ENCODE results near the gene OSBPL3. TPM values are rescaled to one million over a fixed set of nuclear protein-coding genes. Genes with fewer than 3 reads are reported as not detected.
A peak's percentile ranks its signal among the peaks of the same experiment; 100 is the strongest.

Gene OSBPL3
- total RNA-seq, 1 donor: 30.8 TPM

DNA sequence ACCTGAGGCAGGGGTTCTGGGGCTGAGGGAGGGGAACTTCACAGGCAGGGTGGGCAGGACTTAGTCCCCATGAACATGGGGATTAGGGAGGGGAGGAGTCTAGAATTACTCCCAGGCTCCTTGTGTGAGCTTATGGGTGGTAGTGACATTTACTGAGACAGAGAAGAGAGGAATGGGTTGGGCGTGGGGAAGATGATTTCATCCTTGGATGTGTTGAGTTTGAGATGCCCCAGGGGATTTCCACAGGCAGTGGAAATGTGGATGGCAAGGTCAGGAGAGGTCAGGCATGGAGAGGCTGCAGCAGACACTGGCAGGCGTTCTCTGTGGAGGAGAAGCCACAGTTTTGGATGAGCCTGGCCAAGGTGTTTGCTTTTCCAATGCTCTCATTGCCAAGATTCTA is 196.3 kb downstream of the OSBPL3 start:
- Histone ChIP-seq H3K4me2 (ENCODE audit: insufficient read depth, low read length) (no peak overlapping the region), H3K79me2 (ENCODE audit: insufficient read depth, low read length) (no peaks in the 10 kb centered on the region), H3K4me1 (ENCODE audit: insufficient read depth, low read length) (peaks cover 27% of the 10 kb centered on the region), H3K9me3 (ENCODE audit: low read depth, low read length) (no peaks in the 10 kb centered on the region), H3K4me3 (ENCODE audit: insufficient read depth, low read length) (no peak overlapping the region), H3K36me3 (ENCODE audit: insufficient read depth, low read length) (no peaks in the 10 kb centered on the region), H2AFZ (ENCODE audit: low read length) (no peak overlapping the region), H3K27me3 (ENCODE audit: insufficient read depth, low read length) (no peaks in the 10 kb centered on the region), H3K27ac (ENCODE audit: low read depth, low read length) (no peak overlapping the region), H4K20me1 (ENCODE audit: insufficient read depth, low read length) (no peaks in the 10 kb centered on the region)
- peak; percentile 48 for DNase-seq (ENCODE audit: insufficient read length, low spot score, missing footprints)
- no peak for TF ChIP-seq CTCF (IDR thresholded peaks at IDR 0.05; ENCODE audit: extremely low read depth, low read depth, low read length)

DNA sequence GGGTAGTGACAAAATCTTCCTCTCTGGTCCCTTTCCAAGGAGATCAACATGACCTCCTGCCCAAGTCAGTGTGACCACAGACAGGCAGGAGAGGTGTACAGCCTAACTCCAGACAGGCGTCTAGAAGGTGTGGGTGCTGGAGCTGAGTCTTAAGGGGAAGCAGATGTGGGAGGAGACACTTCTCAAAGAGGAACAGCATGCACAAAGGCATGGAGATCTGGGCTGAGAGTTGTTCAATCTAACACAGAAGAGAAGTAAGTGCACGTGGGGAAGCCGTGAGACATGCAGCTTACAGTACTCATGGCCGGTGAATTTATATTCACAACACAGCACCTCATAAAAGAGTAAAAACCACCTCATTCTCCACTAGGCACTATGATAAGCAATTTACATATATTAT is 198.9 kb downstream of the OSBPL3 start:
- H2AFZ ChIP-seq (ENCODE audit: low read length): no peak overlapping the region
- no peaks in the 10 kb centered on the region for H4K20me1 ChIP-seq (ENCODE audit: insufficient read depth, low read length)
- no peak for TF ChIP-seq CTCF (IDR thresholded peaks at IDR 0.05; ENCODE audit: extremely low read depth, low read depth, low read length)
- no peak overlapping the region for H3K4me2 ChIP-seq (ENCODE audit: insufficient read depth, low read length)
- H3K9me3 ChIP-seq (ENCODE audit: low read depth, low read length): no peaks in the 10 kb centered on the region
- no peak overlapping the region for H3K4me3 ChIP-seq (ENCODE audit: insufficient read depth, low read length)
- no peak overlapping the region for H3K27ac ChIP-seq (ENCODE audit: low read depth, low read length)
- no peaks in the 10 kb centered on the region for H3K79me2 ChIP-seq (ENCODE audit: insufficient read depth, low read length)
- H3K27me3 ChIP-seq (ENCODE audit: insufficient read depth, low read length): no peaks in the 10 kb centered on the region
- H3K4me1 ChIP-seq (ENCODE audit: insufficient read depth, low read length): peaks cover 20% of the 10 kb centered on the region
- no peaks in the 10 kb centered on the region for H3K36me3 ChIP-seq (ENCODE audit: insufficient read depth, low read length)
- no peak for DNase-seq (ENCODE audit: insufficient read length, low spot score, missing footprints)

DNA sequence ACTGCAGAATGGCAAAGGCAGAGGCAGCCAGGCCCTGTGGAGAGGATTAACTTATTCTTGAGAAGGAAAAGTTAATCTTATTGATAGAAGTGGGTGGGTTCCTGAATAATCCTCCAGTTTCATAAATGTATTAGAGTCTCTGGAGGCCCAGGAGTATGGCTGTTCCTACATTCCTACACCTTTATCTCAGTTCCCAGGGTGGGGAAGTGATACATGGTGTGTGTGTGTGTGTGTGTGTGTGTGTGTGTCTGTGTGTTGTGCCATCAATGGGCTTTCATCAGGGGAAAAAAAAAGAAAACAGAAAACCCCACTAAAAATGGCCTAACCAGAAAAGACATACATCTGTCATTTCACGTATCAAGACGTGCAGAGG is 200.7 kb downstream of the OSBPL3 start:
- Histone ChIP-seq H3K4me1 (ENCODE audit: insufficient read depth, low read length) (peaks cover 29% of the 10 kb centered on the region), H3K36me3 (ENCODE audit: insufficient read depth, low read length) (no peaks in the 10 kb centered on the region), H3K27ac (ENCODE audit: low read depth, low read length) (peak overlapping the region; percentile 80), H3K4me2 (ENCODE audit: insufficient read depth, low read length) (peak overlapping the region; percentile 25), H2AFZ (ENCODE audit: low read length) (peak overlapping the region; percentile 48), H4K20me1 (ENCODE audit: insufficient read depth, low read length) (no peaks in the 10 kb centered on the region), H3K79me2 (ENCODE audit: insufficient read depth, low read length) (no peaks in the 10 kb centered on the region), H3K9me3 (ENCODE audit: low read depth, low read length) (no peaks in the 10 kb centered on the region), H3K27me3 (ENCODE audit: insufficient read depth, low read length) (no peaks in the 10 kb centered on the region), H3K4me3 (ENCODE audit: insufficient read depth, low read length) (no peak overlapping the region)
- no peak for DNase-seq (ENCODE audit: insufficient read length, low spot score, missing footprints)
- no peak for TF ChIP-seq CTCF (IDR thresholded peaks at IDR 0.05; ENCODE audit: extremely low read depth, low read depth, low read length)

DNA sequence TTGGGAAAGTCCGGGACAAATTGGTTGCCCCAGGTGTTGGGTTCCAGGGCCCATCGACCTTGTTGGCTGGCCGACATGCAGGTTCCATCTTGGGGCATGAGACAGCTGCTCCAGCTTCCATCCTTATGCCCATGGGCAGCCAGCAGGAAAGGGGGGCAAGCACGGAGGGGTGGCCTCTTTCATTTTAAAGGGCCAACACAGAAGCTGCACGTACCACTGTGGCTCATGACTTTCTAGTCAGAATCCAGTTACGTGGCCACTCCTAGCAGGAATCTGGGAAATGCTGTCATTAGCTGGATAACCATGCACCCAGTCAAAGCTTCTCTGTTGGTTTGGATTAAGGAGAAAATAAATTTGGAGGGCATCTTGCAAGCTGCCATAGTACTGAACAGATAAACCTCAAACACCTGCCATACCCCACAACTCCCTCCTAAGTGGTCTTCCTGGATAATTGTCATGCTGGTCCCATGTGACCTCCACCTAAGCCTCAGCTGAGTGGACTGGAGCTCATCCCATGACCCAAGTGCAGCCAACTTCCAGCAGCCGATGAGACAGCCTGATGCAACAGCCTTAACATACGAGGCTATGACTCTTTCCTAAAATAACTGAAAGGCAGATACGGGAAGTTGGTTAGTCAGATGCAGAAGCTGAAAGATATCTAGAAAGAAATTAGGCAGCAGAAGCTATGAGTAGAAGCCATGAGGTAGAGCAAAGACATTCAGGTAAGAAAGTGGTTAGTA is 201.3 kb downstream of the OSBPL3 start:
- Histone ChIP-seq H3K4me1 (ENCODE audit: insufficient read depth, low read length) (peaks cover 25% of the 10 kb centered on the region), H3K27me3 (ENCODE audit: insufficient read depth, low read length) (no peaks in the 10 kb centered on the region), H3K79me2 (ENCODE audit: insufficient read depth, low read length) (no peaks in the 10 kb centered on the region), H3K4me2 (ENCODE audit: insufficient read depth, low read length) (peak overlapping the region; percentile 25), H3K4me3 (ENCODE audit: insufficient read depth, low read length) (no peak overlapping the region), H4K20me1 (ENCODE audit: insufficient read depth, low read length) (no peaks in the 10 kb centered on the region), H3K9me3 (ENCODE audit: low read depth, low read length) (no peaks in the 10 kb centered on the region), H2AFZ (ENCODE audit: low read length) (peak overlapping the region; percentile 48), H3K27ac (ENCODE audit: low read depth, low read length) (peak overlapping the region; percentile 80), H3K36me3 (ENCODE audit: insufficient read depth, low read length) (no peaks in the 10 kb centered on the region)
- peak; percentile 76 for DNase-seq (ENCODE audit: insufficient read length, low spot score, missing footprints)
- TF ChIP-seq CTCF (IDR thresholded peaks at IDR 0.05; ENCODE audit: extremely low read depth, low read depth, low read length): no peak
